ENCODE data around the gene LEPROT. TPM values are rescaled to one million over a fixed set of nuclear protein-coding genes. Genes with fewer than 3 reads are reported as not detected.

LEPROT gene
- total RNA-seq, 2 donors from 2014 or later: 19.7 to 49.0 TPM

- no peak for DNase-seq
These were observed 23.2 kb downstream of the LEPROT start for GRCh38 chr1:65443647-65444046.

GRCh38 chr1:65444128-65444640 is 23.7 kb downstream of the LEPROT start:
- Mint-ChIP-seq H3K27ac (no peak overlapping the region), H3K36me3 (ENCODE audit: low read depth) (peaks cover 16% of the 10 kb centered on the region), H3K4me1 (peaks cover 30% of the 10 kb centered on the region), H3K27me3 (ENCODE audit: insufficient read depth) (no peaks in the 10 kb centered on the region), H3K4me3 (no peak overlapping the region), H3K9me3 (peaks cover 22% of the 10 kb centered on the region)
- Histone ChIP-seq H3K4me3 (ENCODE audit: low read length) (no peak overlapping the region), H3K9me3 (ENCODE audit: control insufficient read depth, low read length) (peaks cover 19% of the 10 kb centered on the region), H3K27ac (ENCODE audit: low read depth, low read length) (no peak overlapping the region), H3K4me1 (ENCODE audit: control insufficient read depth, insufficient read depth, low read length) (no peaks in the 10 kb centered on the region), H3K9ac (ENCODE audit: extremely low read depth, low read length, poor library complexity, severe bottlenecking) (no peak overlapping the region), H3K27me3 (ENCODE audit: control insufficient read depth, insufficient read depth, low read length, poor library complexity, severe bottlenecking) (no peaks in the 10 kb centered on the region), H3K36me3 (ENCODE audit: control insufficient read depth, insufficient read depth, low read length) (peaks cover 4% of the 10 kb centered on the region)
- no peak for TF ChIP-seq CTCF (conservative IDR thresholded peaks at IDR 0.05)
- DNase-seq: peak; percentile 59
- WGBS, 2 experiments (ENCODE audit: insufficient coverage in 1 of 2, insufficient read length in 1 of 2): 63% methylated on average over 3 of the region's 5 CpGs; no CpG with 5 or more reads in 1 of the 2 experiments

More at GRCh38 chr1:65443647-65444046, 23.2 kb downstream of the LEPROT start:
- H3K27me3 Mint-ChIP-seq (ENCODE audit: insufficient read depth): no peaks in the 10 kb centered on the region
- H3K4me1 ChIP-seq (ENCODE audit: control insufficient read depth, insufficient read depth, low read length): no peaks in the 10 kb centered on the region
- H3K9me3 Mint-ChIP-seq: peaks cover 22% of the 10 kb centered on the region
- H3K4me3 ChIP-seq (ENCODE audit: low read length): no peak overlapping the region
- 87% methylated on average over 2 of the region's 2 CpGs; no CpG with 5 or more reads in 1 of the 2 experiments for WGBS, 2 experiments (ENCODE audit: insufficient coverage in 1 of 2, insufficient read length in 1 of 2)
- peaks cover 4% of the 10 kb centered on the region for H3K36me3 ChIP-seq (ENCODE audit: control insufficient read depth, insufficient read depth, low read length)
- H3K4me3 Mint-ChIP-seq: no peak overlapping the region
- peaks cover 16% of the 10 kb centered on the region for H3K36me3 Mint-ChIP-seq (ENCODE audit: low read depth)
- no peak overlapping the region for H3K9ac ChIP-seq (ENCODE audit: extremely low read depth, low read length, poor library complexity, severe bottlenecking)
- H3K9me3 ChIP-seq (ENCODE audit: control insufficient read depth, low read length): peaks cover 19% of the 10 kb centered on the region
- peaks cover 31% of the 10 kb centered on the region for H3K4me1 Mint-ChIP-seq
- H3K27ac ChIP-seq (ENCODE audit: low read depth, low read length): no peak overlapping the region
- TF ChIP-seq CTCF (conservative IDR thresholded peaks at IDR 0.05): no peak
- no peak overlapping the region for H3K27ac Mint-ChIP-seq
- H3K27me3 ChIP-seq (ENCODE audit: control insufficient read depth, insufficient read depth, low read length, poor library complexity, severe bottlenecking): no peaks in the 10 kb centered on the region

GRCh38 chr1:65445837-65446236 is 25.4 kb downstream of the LEPROT start:
- H3K27me3 ChIP-seq (ENCODE audit: control insufficient read depth, insufficient read depth, low read length, poor library complexity, severe bottlenecking): no peaks in the 10 kb centered on the region
- peaks cover 23% of the 10 kb centered on the region for H3K4me1 Mint-ChIP-seq
- peaks cover 16% of the 10 kb centered on the region for H3K36me3 Mint-ChIP-seq (ENCODE audit: low read depth)
- no peak overlapping the region for H3K4me3 Mint-ChIP-seq
- 96% methylated on average over 1 of the region's 1 CpG; no CpG with 5 or more reads in 1 of the 2 experiments for WGBS, 2 experiments (ENCODE audit: insufficient coverage in 1 of 2, insufficient read length in 1 of 2)
- peaks cover 4% of the 10 kb centered on the region for H3K36me3 ChIP-seq (ENCODE audit: control insufficient read depth, insufficient read depth, low read length)
- no peak overlapping the region for H3K4me3 ChIP-seq (ENCODE audit: low read length)
- H3K9me3 Mint-ChIP-seq: peaks cover 24% of the 10 kb centered on the region
- H3K27me3 Mint-ChIP-seq (ENCODE audit: insufficient read depth): no peaks in the 10 kb centered on the region
- H3K27ac Mint-ChIP-seq: no peak overlapping the region
- DNase-seq: no peak
- H3K9me3 ChIP-seq (ENCODE audit: control insufficient read depth, low read length): peaks cover 19% of the 10 kb centered on the region
- H3K4me1 ChIP-seq (ENCODE audit: control insufficient read depth, insufficient read depth, low read length): no peaks in the 10 kb centered on the region
- no peak for TF ChIP-seq CTCF (conservative IDR thresholded peaks at IDR 0.05)
- no peak overlapping the region for H3K27ac ChIP-seq (ENCODE audit: low read depth, low read length)
- H3K9ac ChIP-seq (ENCODE audit: extremely low read depth, low read length, poor library complexity, severe bottlenecking): no peak overlapping the region
